PFSK-1 (cell line): ENCODE data around the gene MED27.

Source experiments
- FOXP2 ChIP-seq: optimal IDR thresholded peaks from 2 replicates; pipeline ENCODE3; 2011; ENCODE audit warnings: borderline replicate concordance, control low read depth, inconsistent platforms; ENCODE audit not compliant: insufficient read depth; ENCODE audit errors: extremely low read length, extremely low read depth
- POLR2AphosphoS5 ChIP-seq: IDR thresholded peaks from 2 replicates; pipeline ENCODE4 v1.6.1; 2012; ENCODE audit warnings: low read depth, mild to moderate bottlenecking, control low read depth, low read length, moderate library complexity
- SIN3A ChIP-seq: IDR thresholded peaks from 2 replicates; pipeline ENCODE4 v1.6.1; 2012; ENCODE audit warnings: mild to moderate bottlenecking, low read length, moderate library complexity, borderline replicate concordance; ENCODE audit not compliant: insufficient read depth
- TAF1 ChIP-seq: IDR thresholded peaks from 2 replicates; pipeline ENCODE4 v1.6.1; 2012; ENCODE audit warnings: low read length, control low read depth, borderline replicate concordance; ENCODE audit not compliant: insufficient read depth
- TF ChIP-seq, protein P1 (sequence below), 2 experiments: IDR thresholded peaks; 2 replicates each; pipeline versions ENCODE4 v1.6.1 to v1.8.0; 2011 to 2012; ENCODE audit warnings: low read depth in 2 of 2, low read length in 2 of 2, control low read depth in 1 of 2, inconsistent platforms in 1 of 2, mild to moderate bottlenecking in 1 of 2, moderate library complexity in 1 of 2; ENCODE audit not compliant: insufficient read depth in 1 of 2

MED27 gene

GRCh38 chr9:131823701-131824146 is 255.9 kb downstream of the MED27 start:
- no peak for TF ChIP-seq FOXP2
- TF ChIP-seq, protein P1, sequence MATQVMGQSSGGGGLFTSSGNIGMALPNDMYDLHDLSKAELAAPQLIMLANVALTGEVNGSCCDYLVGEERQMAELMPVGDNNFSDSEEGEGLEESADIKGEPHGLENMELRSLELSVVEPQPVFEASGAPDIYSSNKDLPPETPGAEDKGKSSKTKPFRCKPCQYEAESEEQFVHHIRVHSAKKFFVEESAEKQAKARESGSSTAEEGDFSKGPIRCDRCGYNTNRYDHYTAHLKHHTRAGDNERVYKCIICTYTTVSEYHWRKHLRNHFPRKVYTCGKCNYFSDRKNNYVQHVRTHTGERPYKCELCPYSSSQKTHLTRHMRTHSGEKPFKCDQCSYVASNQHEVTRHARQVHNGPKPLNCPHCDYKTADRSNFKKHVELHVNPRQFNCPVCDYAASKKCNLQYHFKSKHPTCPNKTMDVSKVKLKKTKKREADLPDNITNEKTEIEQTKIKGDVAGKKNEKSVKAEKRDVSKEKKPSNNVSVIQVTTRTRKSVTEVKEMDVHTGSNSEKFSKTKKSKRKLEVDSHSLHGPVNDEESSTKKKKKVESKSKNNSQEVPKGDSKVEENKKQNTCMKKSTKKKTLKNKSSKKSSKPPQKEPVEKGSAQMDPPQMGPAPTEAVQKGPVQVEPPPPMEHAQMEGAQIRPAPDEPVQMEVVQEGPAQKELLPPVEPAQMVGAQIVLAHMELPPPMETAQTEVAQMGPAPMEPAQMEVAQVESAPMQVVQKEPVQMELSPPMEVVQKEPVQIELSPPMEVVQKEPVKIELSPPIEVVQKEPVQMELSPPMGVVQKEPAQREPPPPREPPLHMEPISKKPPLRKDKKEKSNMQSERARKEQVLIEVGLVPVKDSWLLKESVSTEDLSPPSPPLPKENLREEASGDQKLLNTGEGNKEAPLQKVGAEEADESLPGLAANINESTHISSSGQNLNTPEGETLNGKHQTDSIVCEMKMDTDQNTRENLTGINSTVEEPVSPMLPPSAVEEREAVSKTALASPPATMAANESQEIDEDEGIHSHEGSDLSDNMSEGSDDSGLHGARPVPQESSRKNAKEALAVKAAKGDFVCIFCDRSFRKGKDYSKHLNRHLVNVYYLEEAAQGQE (IDR thresholded peaks at IDR 0.05; ENCODE audit: insufficient read depth in 1 of 2, low read depth in 2 of 2, low read length in 2 of 2), result no peak
- TF ChIP-seq SIN3A, result no peak
- no peak for TF ChIP-seq TAF1
- no peak for TF ChIP-seq POLR2AphosphoS5

GRCh38 chr9:131818089-131818488 is 261.6 kb downstream of the MED27 start:
- TF ChIP-seq, protein P1 (IDR thresholded peaks at IDR 0.05; ENCODE audit: insufficient read depth in 1 of 2, low read depth in 2 of 2, low read length in 2 of 2), result no peak
- no peak for TF ChIP-seq POLR2AphosphoS5
- TF ChIP-seq SIN3A, result no peak
- no peak for TF ChIP-seq TAF1
- TF ChIP-seq FOXP2, result no peak

DNA sequence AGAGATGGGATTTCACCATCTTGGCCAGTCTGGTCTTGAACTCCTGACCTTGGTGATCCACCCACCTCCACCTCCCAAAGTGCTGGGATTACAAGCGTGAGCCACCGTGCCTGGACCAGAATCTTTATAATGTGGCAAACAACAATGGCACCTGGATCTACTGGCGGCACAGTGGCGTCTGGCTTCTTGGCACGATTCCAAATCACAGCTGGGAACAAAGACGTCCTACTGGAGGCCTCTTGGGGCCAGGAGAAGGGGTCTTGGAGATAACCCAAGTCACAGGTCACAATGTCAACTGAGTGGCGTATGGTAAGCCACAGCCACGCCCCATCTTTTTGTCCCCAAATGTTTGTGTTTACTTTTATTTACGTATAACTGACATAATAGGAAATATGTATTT is 262.0 kb downstream of the MED27 start:
- TF ChIP-seq SIN3A (no peak), TAF1 (no peak), FOXP2 (no peak), POLR2AphosphoS5 (no peak)
- TF ChIP-seq, protein P1 (IDR thresholded peaks at IDR 0.05; ENCODE audit: insufficient read depth in 1 of 2, low read depth in 2 of 2, low read length in 2 of 2), result no peak

DNA sequence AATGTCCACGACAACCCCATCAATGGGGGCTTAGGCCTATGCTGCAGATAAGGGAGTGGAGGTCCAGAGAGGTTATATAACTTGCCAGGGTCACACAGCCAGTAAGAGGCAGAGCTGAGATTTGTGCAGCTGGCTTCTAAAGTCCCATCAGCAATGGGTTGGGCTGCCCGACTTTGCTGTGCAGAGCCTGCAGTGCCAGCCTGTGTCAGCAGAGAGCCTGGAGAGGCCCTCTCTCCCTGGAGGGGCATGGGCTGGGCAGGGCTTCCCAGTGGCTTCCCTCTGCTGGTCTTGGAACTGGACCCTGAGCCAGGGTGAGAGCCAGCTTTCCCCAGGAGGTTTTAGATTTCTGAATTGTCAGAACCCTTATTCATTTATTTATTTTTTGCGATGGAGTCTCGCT is 262.6 kb downstream of the MED27 start:
- TF ChIP-seq TAF1 (no peak), SIN3A (no peak), FOXP2 (no peak), POLR2AphosphoS5 (no peak)
- TF ChIP-seq, protein P1 (IDR thresholded peaks at IDR 0.05; ENCODE audit: insufficient read depth in 1 of 2, low read depth in 2 of 2, low read length in 2 of 2), result no peak
